Activated CD8-positive, alpha-beta memory T cell treated with anti-CD3 and anti-CD28 coated beads for 36 hours (primary cell): ENCODE results near the gene PELI2. TPM values are rescaled to one million over a fixed set of nuclear protein-coding genes. Genes with fewer than 3 reads are reported as not detected.

ENCODE experiments used
- CTCF ChIA-PET: fragments of 350-600 bp; sonication (Branson Sonifier 250); formaldehyde crosslinking; loops from one replicate; lab custom pipeline; 2021; ENCODE audit warnings: antibody characterized with exemption; lab: Charles Lee
- POLR2A ChIA-PET: fragments of 350-600 bp; sonication (Branson Sonifier 250); formaldehyde crosslinking; loops from one replicate; lab custom pipeline; 2021; ENCODE audit warnings: antibody characterized with exemption; lab: Charles Lee
- total RNA-seq, 2 experiments: library from RNA; stranded (reverse); gene quantifications; one replicate each; pipeline ENCODE4 v1.2.3, GENCODE V29; 2021

Gene PELI2
- total RNA-seq, 2 experiments from 2014 or later = 2.6 to 2.9 TPM

GRCh38 chr14:56194042-56194441 lies 75.8 kb downstream of the PELI2 start:
- POLR2A ChIA-PET = no interaction called here
- CTCF ChIA-PET = no interaction called here

GRCh38 chr14:56195223-56195622 lies 77.0 kb downstream of the PELI2 start:
- ChIA-PET CTCF (no interaction called here), POLR2A (no interaction called here)

- POLR2A ChIA-PET = no interaction called here
- CTCF ChIA-PET = no interaction called here
Observed at GRCh38 chr14:56195704-56196103, 77.5 kb downstream of the PELI2 start.

- POLR2A ChIA-PET = no interaction called here
- CTCF ChIA-PET = no interaction called here
Observed at GRCh38 chr14:56196274-56196673, 78.1 kb downstream of the PELI2 start.

GRCh38 chr14:56197150-56197549 lies 78.9 kb downstream of the PELI2 start:
- CTCF ChIA-PET = no interaction called here
- POLR2A ChIA-PET = no interaction called here

GRCh38 chr14:56198438-56198837 lies 80.2 kb downstream of the PELI2 start:
- ChIA-PET POLR2A (no interaction called here), CTCF (no interaction called here)

- CTCF ChIA-PET = no interaction called here
- POLR2A ChIA-PET = no interaction called here
Observed at GRCh38 chr14:56199095-56199981, 81.1 kb downstream of the PELI2 start.

GRCh38 chr14:56199982-56200577 lies 81.9 kb downstream of the PELI2 start:
- ChIA-PET CTCF (no interaction called here), POLR2A (no interaction called here)

GRCh38 chr14:56202256-56202655 lies 84.0 kb downstream of the PELI2 start:
- ChIA-PET POLR2A (no interaction called here), CTCF (no interaction called here)

- POLR2A ChIA-PET = no interaction called here
- CTCF ChIA-PET = no interaction called here
Observed at GRCh38 chr14:56205881-56206280, 87.7 kb downstream of the PELI2 start.

- POLR2A ChIA-PET = no interaction called here
- CTCF ChIA-PET = no interaction called here
Observed at GRCh38 chr14:56206596-56206995, 88.4 kb downstream of the PELI2 start.

GRCh38 chr14:56207626-56208292 lies 89.5 kb downstream of the PELI2 start:
- ChIA-PET CTCF (no interaction called here), POLR2A (no interaction called here)

GRCh38 chr14:56208520-56208919 lies 90.3 kb downstream of the PELI2 start:
- POLR2A ChIA-PET = no interaction called here
- CTCF ChIA-PET = no interaction called here

- ChIA-PET CTCF (no interaction called here), POLR2A (no interaction called here)
Observed at GRCh38 chr14:56210571-56210970, 92.4 kb downstream of the PELI2 start.

GRCh38 chr14:56211084-56211483 lies 92.9 kb downstream of the PELI2 start:
- POLR2A ChIA-PET = no interaction called here
- CTCF ChIA-PET = no interaction called here

GRCh38 chr14:56211844-56212243 lies 93.6 kb downstream of the PELI2 start:
- ChIA-PET CTCF (no interaction called here), POLR2A (no interaction called here)

- ChIA-PET CTCF (no interaction called here), POLR2A (no interaction called here)
Observed at GRCh38 chr14:56212521-56212920, 94.3 kb downstream of the PELI2 start.

GRCh38 chr14:56213306-56213705 lies 95.1 kb downstream of the PELI2 start:
- CTCF ChIA-PET = no interaction called here
- POLR2A ChIA-PET = no interaction called here

- ChIA-PET CTCF (no interaction called here), POLR2A (no interaction called here)
Observed at GRCh38 chr14:56215180-56215579, 97.0 kb downstream of the PELI2 start.

GRCh38 chr14:56216626-56217379 lies 98.6 kb downstream of the PELI2 start:
- ChIA-PET POLR2A (interaction anchor here (0.7 kb wide), 1 partner anchor 85 kb away, joined by 3 read pairs; no protein-coding TSS in a partner anchor), CTCF (no interaction called here)
